K562 (cell line): ENCODE results near the gene DHDH. TPM values are rescaled to one million over a fixed set of nuclear protein-coding genes. Genes with fewer than 3 reads are reported as not detected.

Source experiments
- ESRRA ChIP-seq: fragments of 450-650 bp; IDR thresholded peaks from 2 replicates; pipeline ENCODE4 v1.6.1; 2014; ENCODE audit warnings: low read depth, mild to moderate bottlenecking, moderate library complexity, borderline replicate concordance
- IRF1 ChIP-seq: sonication (generic); formaldehyde crosslinking; IDR thresholded peaks from 2 replicates; pipeline ENCODE4 v1.8.0; 2022; ENCODE audit warnings: missing genetic modification reagents, mild to moderate bottlenecking, borderline replicate concordance
- KDM1A ChIP-seq, 2 experiments: fragments of 450-650 bp; IDR thresholded peaks; 2 replicates each; pipeline ENCODE4 v1.6.1; 2016; ENCODE audit warnings: mild to moderate bottlenecking in 2 of 2
- NFXL1 ChIP-seq: fragments of 450-650 bp; formaldehyde crosslinking; IDR thresholded peaks from 2 replicates; pipeline ENCODE4 v1.4.0; 2021; ENCODE audit warnings: mild to moderate bottlenecking
- TRIM25 ChIP-seq: fragments of 450-650 bp; IDR thresholded peaks from 2 replicates; pipeline ENCODE4 v1.7.0; 2016; ENCODE audit warnings: borderline replicate concordance
- U2AF2 ChIP-seq: fragments of 200-400 bp; formaldehyde crosslinking; optimal IDR thresholded peaks from 2 replicates; pipeline ENCODE3; 2017; ENCODE audit warnings: low read depth, mild to moderate bottlenecking, low read length
- ZNF134 ChIP-seq: fragments of 250-450 bp; sonication (Bioruptor Pico); conservative IDR thresholded peaks from 2 replicates; pipeline ENCODE4 v1.4.0; 2020
- ZNF639 ChIP-seq, 2 experiments: fragments of 200-800 bp in 1 of 2; sonication (Bioruptor generic) in 1 of 2; sonication (generic) in 1 of 2; formaldehyde crosslinking in 1 of 2; IDR thresholded peaks in 1 of 2; conservative IDR thresholded peaks in 1 of 2; 2 replicates each; pipeline versions ENCODE4 v1.5.0 to v1.6.1; 2016 to 2020; ENCODE audit warnings: missing compliant biosample characterization in 1 of 2, missing genetic modification characterization in 1 of 2, missing genetic modification reagents in 1 of 2
- ZNF785 ChIP-seq: fragments of 250-450 bp; sonication (Bioruptor Pico); IDR thresholded peaks from 2 replicates; pipeline ENCODE4 v1.4.0; 2020; ENCODE audit warnings: mild to moderate bottlenecking
- polyA plus RNA-seq, 8 experiments: library from polyadenylated mRNA; depleted of rRNA in 4 of 8; stranded (reverse) in 5 of 8; unstranded in 3 of 8; fragments of >200 nt; fragmentation: Nextera tagmentation in 2 of 8; fragmentation: Illumina TruSeq in 1 of 8; extraction: Ambion mirVana in 2 of 8; extraction: Trizol in 1 of 8; gene quantifications; 2 replicates each; pipeline versions ENCODE4 v1.2.1 to v1.2.3, GENCODE V29; 2011 to 2014; ENCODE audit warnings: inconsistent platforms in 1 of 8, missing spikeins in 1 of 8
- total RNA-seq, 7 experiments: library from RNA; depleted of rRNA in 6 of 7; stranded (reverse); fragments of >200 nt in 6 of 7; fragmentation: Illumina TruSeq in 2 of 7; extraction: Trizol in 2 of 7; gene quantifications; 2 replicates each; pipeline versions ENCODE4 v1.2.1 to v1.2.3, GENCODE V29; 2011 to 2021; ENCODE audit warnings: low replicate concordance in 1 of 7

The DHDH gene
- total and polyA plus RNA-seq, 9 of the 15 experiments (the other 6 are each of a cell fraction or from before 2014, with no cell fraction given) = 0.37 to 1.9 (median 0.87) TPM

GRCh38 chr19:48955308-48955958, 21.9 kb downstream of the DHDH start (continued):
- no peak for TF ChIP-seq IRF1 (CRISPR knock-in tag)
- no peak for TF ChIP-seq ZNF134 (CRISPR knock-in tag)
- no peak for TF ChIP-seq ZNF785
- TF ChIP-seq TRIM25 = no peak
- TF ChIP-seq ZNF639 (CRISPR knock-in tag; conservative IDR thresholded peaks at IDR 0.05 in 1 of 2, IDR thresholded peaks at IDR 0.05 in 1 of 2) = no peak
- no peak for TF ChIP-seq U2AF2
- no peak for TF ChIP-seq NFXL1 (CRISPR knock-in tag)
- peak in 1 of 2 experiments; percentile 47; a peak in 1 of 4 replicates for TF ChIP-seq KDM1A (IDR thresholded peaks at IDR 0.05)
- no peak for TF ChIP-seq ESRRA
